SK-N-MC (cell line): ENCODE data around the gene DLGAP5.

ENCODE experiments used
- EZH2 ChIP-seq: fragments of 200-600 bp; sonication (generic); IDR thresholded peaks from one replicate; pipeline ENCODE4 v1.6.1; 2017; ENCODE audit warnings: antibody characterized with exemption
- FOXP2 ChIP-seq: optimal IDR thresholded peaks from 2 replicates; pipeline ENCODE3; 2011; ENCODE audit warnings: mild to moderate bottlenecking, moderate library complexity; ENCODE audit not compliant: insufficient read depth; ENCODE audit errors: extremely low read length, control extremely low read depth
- POLR2AphosphoS5 ChIP-seq: IDR thresholded peaks from 2 replicates; pipeline ENCODE4 v1.6.1; 2012; ENCODE audit warnings: mild to moderate bottlenecking, low read depth, low read length, borderline replicate concordance

- TF ChIP-seq EZH2, result no peak
- TF ChIP-seq POLR2AphosphoS5, result no peak
- TF ChIP-seq FOXP2, result no peak
Observed at GRCh38 chr14:55221186-55221585, 29.8 kb upstream of the DLGAP5 start.
